HEK293T (cell line): ENCODE data around the gene EXOC3L2.

Experiments used
- ARNT ChIP-seq: fragments of 450-650 bp; IDR thresholded peaks from 2 replicates; pipeline ENCODE4 v1.6.1; 2017; ENCODE audit warnings: mild to moderate bottlenecking
- ELF4 ChIP-seq: fragments of 450-650 bp; IDR thresholded peaks from 2 replicates; pipeline ENCODE4 v1.6.1; 2017; ENCODE audit warnings: antibody characterized with exemption
- FOXA1 ChIP-seq: fragments of 450-650 bp; IDR thresholded peaks from 2 replicates; pipeline ENCODE4 v1.6.1; 2016; ENCODE audit warnings: mild to moderate bottlenecking
- FOXK2 ChIP-seq: fragments of 450-650 bp; IDR thresholded peaks from 2 replicates; pipeline ENCODE4 v1.6.1; 2016; ENCODE audit warnings: mild to moderate bottlenecking
- FOXM1 ChIP-seq: fragments of 450-650 bp; IDR thresholded peaks from 2 replicates; pipeline ENCODE4 v1.6.1; 2017; ENCODE audit warnings: mild to moderate bottlenecking, borderline replicate concordance
- HDGF ChIP-seq: fragments of 450-650 bp; IDR thresholded peaks from 2 replicates; pipeline ENCODE4 v1.6.1; 2017; ENCODE audit warnings: antibody characterized with exemption, borderline replicate concordance
- L3MBTL2 ChIP-seq: fragments of 450-650 bp; conservative IDR thresholded peaks from 2 replicates; pipeline ENCODE4 v1.6.1; 2016; ENCODE audit warnings: mild to moderate bottlenecking
- NFRKB ChIP-seq: fragments of 450-650 bp; IDR thresholded peaks from 2 replicates; pipeline ENCODE4 v1.6.1; 2016; ENCODE audit warnings: mild to moderate bottlenecking, moderate library complexity
- PKNOX1 ChIP-seq: fragments of 450-650 bp; IDR thresholded peaks from 2 replicates; pipeline ENCODE4 v1.6.1; 2016
- SP1 ChIP-seq: fragments of 450-650 bp; IDR thresholded peaks from 2 replicates; pipeline ENCODE4 v1.6.1; 2017
- SUZ12 ChIP-seq: fragments of 450-650 bp; IDR thresholded peaks from 2 replicates; pipeline ENCODE4 v1.6.1; 2016; ENCODE audit warnings: mild to moderate bottlenecking
- TARDBP ChIP-seq: fragments of 450-650 bp; IDR thresholded peaks from 2 replicates; pipeline ENCODE4 v1.6.1; 2016
- ZNF384 ChIP-seq: fragments of 450-650 bp; IDR thresholded peaks from 2 replicates; pipeline ENCODE4 v1.6.1; 2016

GRCh38 chr19:45265375-45265774 lies 20.2 kb upstream of the EXOC3L2 start:
- TF ChIP-seq FOXA1 (no peak), ARNT (no peak), FOXK2 (no peak), SUZ12 (no peak), TARDBP (no peak), ELF4 (no peak), L3MBTL2 (no peak), PKNOX1 (no peak), FOXM1 (no peak), SP1 (no peak), HDGF (no peak), NFRKB (no peak), ZNF384 (no peak)
